GM12801 (cell line): ENCODE data around the gene PIEZO2.

ENCODE experiments used
- TF ChIP-seq, protein P1 (sequence below): IDR thresholded peaks from one replicate; pipeline ENCODE4 v1.5.1; 2011; ENCODE audit warnings: control low read depth; ENCODE audit not compliant: insufficient read length; ENCODE audit errors: extremely low read depth

PIEZO2 gene

GRCh38 chr18:10660179-10660884 is 489.0 kb downstream of the PIEZO2 start:
- TF ChIP-seq, protein P1, sequence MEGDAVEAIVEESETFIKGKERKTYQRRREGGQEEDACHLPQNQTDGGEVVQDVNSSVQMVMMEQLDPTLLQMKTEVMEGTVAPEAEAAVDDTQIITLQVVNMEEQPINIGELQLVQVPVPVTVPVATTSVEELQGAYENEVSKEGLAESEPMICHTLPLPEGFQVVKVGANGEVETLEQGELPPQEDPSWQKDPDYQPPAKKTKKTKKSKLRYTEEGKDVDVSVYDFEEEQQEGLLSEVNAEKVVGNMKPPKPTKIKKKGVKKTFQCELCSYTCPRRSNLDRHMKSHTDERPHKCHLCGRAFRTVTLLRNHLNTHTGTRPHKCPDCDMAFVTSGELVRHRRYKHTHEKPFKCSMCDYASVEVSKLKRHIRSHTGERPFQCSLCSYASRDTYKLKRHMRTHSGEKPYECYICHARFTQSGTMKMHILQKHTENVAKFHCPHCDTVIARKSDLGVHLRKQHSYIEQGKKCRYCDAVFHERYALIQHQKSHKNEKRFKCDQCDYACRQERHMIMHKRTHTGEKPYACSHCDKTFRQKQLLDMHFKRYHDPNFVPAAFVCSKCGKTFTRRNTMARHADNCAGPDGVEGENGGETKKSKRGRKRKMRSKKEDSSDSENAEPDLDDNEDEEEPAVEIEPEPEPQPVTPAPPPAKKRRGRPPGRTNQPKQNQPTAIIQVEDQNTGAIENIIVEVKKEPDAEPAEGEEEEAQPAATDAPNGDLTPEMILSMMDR, result no peak

DNA sequence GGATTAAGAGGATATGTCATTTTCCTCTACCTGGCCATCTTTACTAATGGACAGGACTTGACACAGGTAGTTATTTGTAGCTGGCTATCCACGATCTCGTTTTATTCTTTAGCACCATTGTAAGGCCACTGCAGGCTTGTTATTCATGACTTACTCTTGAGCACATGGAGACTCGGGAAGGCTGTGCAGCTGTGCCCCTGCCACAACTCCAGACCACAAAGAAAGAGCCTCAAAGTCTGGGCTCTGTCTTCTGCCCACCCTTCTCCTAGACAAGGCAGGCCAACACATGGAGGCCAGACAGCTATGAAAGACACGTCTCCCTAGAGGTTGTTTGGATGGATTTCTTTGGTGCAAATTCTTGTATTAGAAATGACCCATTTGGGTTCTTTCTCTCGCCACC is 489.8 kb downstream of the PIEZO2 start:
- TF ChIP-seq, protein P1, result no peak

- TF ChIP-seq, protein P1, result no peak
These were observed 490.4 kb downstream of the PIEZO2 start for GRCh38 chr18:10659000-10659399.
